ENCODE measurements around the gene ARMCX2. TPM values are rescaled to one million over a fixed set of nuclear protein-coding genes. Genes with fewer than 3 reads are reported as not detected.
"Not testable (repeated sequence)": the region's sequence is repeated elsewhere in the genome, so short reads cannot be mapped to it uniquely, and the experiment has no call there.

The ARMCX2 gene
- total and polyA plus RNA-seq, 4 donors: 13.5 to 58.4 (median 24.2) TPM

DNA sequence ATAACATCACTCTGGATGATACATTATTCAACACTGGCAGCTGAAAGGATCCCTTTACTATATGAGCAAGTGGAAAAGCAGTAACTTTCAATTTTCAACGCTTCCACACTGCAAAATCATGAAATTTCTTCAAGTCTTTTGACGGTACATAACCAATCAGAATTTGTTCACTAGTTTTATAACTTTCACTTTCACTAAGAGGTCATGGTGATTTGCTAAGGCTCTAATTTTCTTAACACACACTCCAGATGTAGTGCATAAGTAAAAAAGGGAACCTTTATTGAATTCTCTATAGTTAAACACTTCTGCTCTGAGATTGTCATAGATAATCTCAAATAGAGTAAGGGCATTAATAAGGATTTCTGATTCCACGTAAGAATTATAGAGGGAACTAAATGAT lies 4.1 kb downstream of the ARMCX2 start:
- DNase-seq (no peak), ATAC-seq (ENCODE audit: insufficient read depth, low FRiP score) (no peak)
- Histone ChIP-seq H3K4me3 (no peak overlapping the region), H3K4me1 (ENCODE audit: control insufficient read depth in 5 of 5, insufficient read depth in 5 of 5, low read length in 5 of 5) (peaks cover 0 to 2% (median 0%) of the 10 kb centered on the region in 5 donors), H3K27ac (ENCODE audit: low read depth in 1 of 2, low read length in 1 of 2) (no peak overlapping the region), H3K9ac (ENCODE audit: insufficient read depth in 1 of 2, low read length in 2 of 2) (no peak overlapping the region), H3K36me3 (ENCODE audit: control insufficient read depth in 4 of 4, insufficient read depth in 4 of 4, low read length in 4 of 4) (no peaks in the 10 kb centered on the region), H3K27me3 (ENCODE audit: control insufficient read depth in 3 of 3, insufficient read depth in 3 of 3, low read length in 2 of 3) (peaks cover 3 to 10% (median 6%) of the 10 kb centered on the region in 3 donors), H3K9me3 (ENCODE audit: control insufficient read depth in 4 of 4, insufficient read depth in 3 of 4, low read length in 3 of 4) (no peaks in the 10 kb centered on the region)
- 18 to 56% methylated on average over 3 of the region's 3 CpGs for WGBS, 2 donors
- TF ChIP-seq, protein P1, sequence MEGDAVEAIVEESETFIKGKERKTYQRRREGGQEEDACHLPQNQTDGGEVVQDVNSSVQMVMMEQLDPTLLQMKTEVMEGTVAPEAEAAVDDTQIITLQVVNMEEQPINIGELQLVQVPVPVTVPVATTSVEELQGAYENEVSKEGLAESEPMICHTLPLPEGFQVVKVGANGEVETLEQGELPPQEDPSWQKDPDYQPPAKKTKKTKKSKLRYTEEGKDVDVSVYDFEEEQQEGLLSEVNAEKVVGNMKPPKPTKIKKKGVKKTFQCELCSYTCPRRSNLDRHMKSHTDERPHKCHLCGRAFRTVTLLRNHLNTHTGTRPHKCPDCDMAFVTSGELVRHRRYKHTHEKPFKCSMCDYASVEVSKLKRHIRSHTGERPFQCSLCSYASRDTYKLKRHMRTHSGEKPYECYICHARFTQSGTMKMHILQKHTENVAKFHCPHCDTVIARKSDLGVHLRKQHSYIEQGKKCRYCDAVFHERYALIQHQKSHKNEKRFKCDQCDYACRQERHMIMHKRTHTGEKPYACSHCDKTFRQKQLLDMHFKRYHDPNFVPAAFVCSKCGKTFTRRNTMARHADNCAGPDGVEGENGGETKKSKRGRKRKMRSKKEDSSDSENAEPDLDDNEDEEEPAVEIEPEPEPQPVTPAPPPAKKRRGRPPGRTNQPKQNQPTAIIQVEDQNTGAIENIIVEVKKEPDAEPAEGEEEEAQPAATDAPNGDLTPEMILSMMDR (IDR thresholded peaks at IDR 0.05; ENCODE audit: control extremely low read depth, extremely low read depth): no peak

DNA sequence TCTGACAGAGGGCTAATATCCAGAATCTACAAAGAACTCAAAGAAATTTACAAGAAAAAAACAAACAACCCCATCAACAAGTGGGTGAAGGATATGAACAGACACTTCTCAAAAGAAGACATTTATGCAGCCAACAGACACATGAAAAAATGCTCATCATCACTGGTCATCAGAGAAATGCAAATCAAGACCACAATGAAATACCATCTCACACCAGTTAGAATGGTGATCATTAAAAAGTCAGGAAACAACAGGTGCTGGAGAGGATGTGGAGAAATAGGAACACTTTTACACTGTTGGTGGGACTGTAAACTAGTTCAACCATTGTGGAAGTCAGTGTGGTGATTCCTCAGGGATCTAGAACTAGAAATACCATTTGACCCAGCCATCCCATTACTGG lies 11.9 kb downstream of the ARMCX2 start:
- not testable (repeated sequence) for H3K27ac ChIP-seq (ENCODE audit: low read depth in 1 of 2, low read length in 1 of 2); DNase-seq; H3K36me3 ChIP-seq (ENCODE audit: control insufficient read depth in 4 of 4, insufficient read depth in 4 of 4, low read length in 4 of 4); ATAC-seq (ENCODE audit: insufficient read depth, low FRiP score); H3K9me3 ChIP-seq (ENCODE audit: control insufficient read depth in 4 of 4, insufficient read depth in 3 of 4, low read length in 3 of 4); H3K4me3 ChIP-seq; H3K4me1 ChIP-seq (ENCODE audit: control insufficient read depth in 5 of 5, insufficient read depth in 5 of 5, low read length in 5 of 5); H3K27me3 ChIP-seq (ENCODE audit: control insufficient read depth in 3 of 3, insufficient read depth in 3 of 3, low read length in 2 of 3); H3K9ac ChIP-seq (ENCODE audit: insufficient read depth in 1 of 2, low read length in 2 of 2)

DNA sequence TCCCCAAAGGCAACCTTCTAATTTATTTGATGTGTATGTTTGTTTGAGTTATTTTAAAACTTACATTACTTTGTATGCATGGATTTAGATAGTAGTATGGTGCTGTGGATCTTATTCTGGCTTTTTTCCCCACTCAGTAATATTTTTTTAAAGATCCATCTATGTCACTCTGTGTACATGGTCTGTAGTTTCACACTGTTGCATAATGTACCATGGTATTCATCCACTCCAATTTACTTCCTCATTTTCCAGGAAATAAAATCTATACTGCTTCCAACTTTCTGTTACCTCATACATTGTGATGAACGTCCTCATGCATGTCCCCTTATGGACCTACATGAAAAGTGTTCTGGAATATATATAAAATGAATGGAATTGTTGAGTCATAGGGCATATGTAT lies 17.6 kb downstream of the ARMCX2 start:
- Histone ChIP-seq H3K4me3 (no peak overlapping the region), H3K4me1 (ENCODE audit: control insufficient read depth in 5 of 5, insufficient read depth in 5 of 5, low read length in 5 of 5) (no peaks in the 10 kb centered on the region), H3K36me3 (ENCODE audit: control insufficient read depth in 4 of 4, insufficient read depth in 4 of 4, low read length in 4 of 4) (no peaks in the 10 kb centered on the region), H3K27ac (ENCODE audit: low read depth in 1 of 2, low read length in 1 of 2) (no peak overlapping the region), H3K27me3 (ENCODE audit: control insufficient read depth in 3 of 3, insufficient read depth in 3 of 3, low read length in 2 of 3) (peaks cover 0 to 17% (median 2%) of the 10 kb centered on the region in 3 donors), H3K9ac (ENCODE audit: insufficient read depth in 1 of 2, low read length in 2 of 2) (no peak overlapping the region), H3K9me3 (ENCODE audit: control insufficient read depth in 4 of 4, insufficient read depth in 3 of 4, low read length in 3 of 4) (no peaks in the 10 kb centered on the region)
- 24 to 30% methylated on average over 1 of the region's 1 CpG for WGBS, 2 donors
- no peak for DNase-seq
- ATAC-seq (ENCODE audit: insufficient read depth, low FRiP score): no peak
- TF ChIP-seq, protein P1 (IDR thresholded peaks at IDR 0.05; ENCODE audit: control extremely low read depth, extremely low read depth): no peak

DNA sequence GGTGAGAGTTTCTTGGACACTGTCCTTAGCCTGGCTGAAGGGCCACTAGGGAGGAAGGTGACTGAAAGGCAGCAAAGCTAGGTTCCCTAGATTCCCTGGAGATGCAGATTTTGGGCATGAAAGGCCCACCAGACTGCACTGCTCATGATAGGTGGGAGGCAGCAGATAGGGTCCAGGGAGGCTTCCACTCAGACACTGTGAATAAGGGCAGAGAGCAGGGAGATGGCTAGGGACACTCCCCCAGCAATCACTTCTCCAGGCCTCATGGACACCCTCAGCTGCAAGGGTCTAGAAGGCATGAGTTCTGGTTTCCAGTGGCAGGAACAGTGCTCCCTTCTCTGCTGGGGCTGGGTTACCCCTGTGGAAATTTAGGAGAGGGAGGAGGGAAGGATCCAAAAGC lies 20.1 kb downstream of the ARMCX2 start:
- Histone ChIP-seq H3K27me3 (ENCODE audit: control insufficient read depth in 3 of 3, insufficient read depth in 3 of 3, low read length in 2 of 3) (peaks cover 0 to 26% (median 2%) of the 10 kb centered on the region in 3 donors), H3K4me3 (no peak overlapping the region), H3K9me3 (ENCODE audit: control insufficient read depth in 4 of 4, insufficient read depth in 3 of 4, low read length in 3 of 4) (no peaks in the 10 kb centered on the region), H3K9ac (ENCODE audit: insufficient read depth in 1 of 2, low read length in 2 of 2) (no peak overlapping the region), H3K36me3 (ENCODE audit: control insufficient read depth in 4 of 4, insufficient read depth in 4 of 4, low read length in 4 of 4) (no peaks in the 10 kb centered on the region), H3K27ac (ENCODE audit: low read depth in 1 of 2, low read length in 1 of 2) (no peak overlapping the region), H3K4me1 (ENCODE audit: control insufficient read depth in 5 of 5, insufficient read depth in 5 of 5, low read length in 5 of 5) (no peaks in the 10 kb centered on the region)
- TF ChIP-seq, protein P1 (IDR thresholded peaks at IDR 0.05; ENCODE audit: control extremely low read depth, extremely low read depth): no peak
- ATAC-seq (ENCODE audit: insufficient read depth, low FRiP score) (no peak), DNase-seq (no peak)
